Right lung (tissue), 5 donors: ENCODE results near the gene GALNT2. TPM values are rescaled to one million over a fixed set of nuclear protein-coding genes. Genes with fewer than 3 reads are reported as not detected.

Experiments
- DNase-seq, 2 donors: peaks; one replicate each; pipeline ENCODE4 v3.0.0-alpha.2; 2013
- polyA plus RNA-seq, 5 donors: library from polyadenylated mRNA; unstranded; fragments of 120-200 nt; gene quantifications; one replicate each; pipeline versions ENCODE4 v1.2.1 to v1.2.3, GENCODE V29; 2013; ENCODE audit warnings: inconsistent platforms in 1 of 5, low replicate concordance in 1 of 5; ENCODE audit not compliant: insufficient read length in 5 of 5, insufficient read depth in 1 of 5

GALNT2 gene
- polyA plus RNA-seq, 5 donors = 28.2 to 41.2 (median 36.2) TPM

GRCh38 chr1:230110971-230111370 lies 43.9 kb downstream of the GALNT2 start:
- no peak for DNase-seq

GRCh38 chr1:230112131-230112701 lies 45.2 kb downstream of the GALNT2 start:
- DNase-seq = peak in 1 of 2 donors; percentile 26

GRCh38 chr1:230112782-230113181 lies 45.7 kb downstream of the GALNT2 start:
- DNase-seq = no peak

GRCh38 chr1:230113235-230113592 lies 46.2 kb downstream of the GALNT2 start:
- DNase-seq = no peak

GRCh38 chr1:230113593-230114236 lies 46.7 kb downstream of the GALNT2 start:
- peak in 1 of 2 donors; percentile 44 for DNase-seq

GRCh38 chr1:230114237-230114651 lies 47.2 kb downstream of the GALNT2 start:
- no peak for DNase-seq

GRCh38 chr1:230117694-230118093 lies 50.7 kb downstream of the GALNT2 start:
- no peak for DNase-seq

- no peak for DNase-seq
Observed at GRCh38 chr1:230119340-230119739, 52.3 kb downstream of the GALNT2 start.

GRCh38 chr1:230120289-230120920 lies 53.4 kb downstream of the GALNT2 start:
- no peak for DNase-seq

GRCh38 chr1:230120921-230121381 lies 53.9 kb downstream of the GALNT2 start:
- no peak for DNase-seq

- DNase-seq = no peak
Observed at GRCh38 chr1:230121950-230122349, 54.9 kb downstream of the GALNT2 start.

- DNase-seq = no peak
Observed at GRCh38 chr1:230122366-230123279, 55.6 kb downstream of the GALNT2 start.

- no peak for DNase-seq
Observed at GRCh38 chr1:230123280-230124185, 56.5 kb downstream of the GALNT2 start.

- no peak for DNase-seq
Observed at GRCh38 chr1:230124186-230125128, 57.4 kb downstream of the GALNT2 start.

GRCh38 chr1:230125141-230125540 lies 58.1 kb downstream of the GALNT2 start:
- DNase-seq = no peak

GRCh38 chr1:230125640-230126528 lies 58.8 kb downstream of the GALNT2 start:
- DNase-seq = no peak

- no peak for DNase-seq
Observed at GRCh38 chr1:230126529-230127104, 59.6 kb downstream of the GALNT2 start.
